GM21390 (cell line): ENCODE results near the gene SLC4A5.

ENCODE experiments used
- ATAC-seq: cut with Tn5 transposase; IDR thresholded peaks from one replicate; pipeline ENCODE4 v1.9.1; 2021; ENCODE audit not compliant: unreplicated experiment

SLC4A5 gene

GRCh38 chr2:74314107-74314506 is 29.1 kb downstream of the SLC4A5 start:
- no peak for ATAC-seq

GRCh38 chr2:74313497-74313896 is 29.7 kb downstream of the SLC4A5 start:
- no peak for ATAC-seq

GRCh38 chr2:74312913-74313312 is 30.3 kb downstream of the SLC4A5 start:
- no peak for ATAC-seq

GRCh38 chr2:74307720-74308119 is 35.5 kb downstream of the SLC4A5 start:
- no peak for ATAC-seq

GRCh38 chr2:74304332-74305148 is 38.7 kb downstream of the SLC4A5 start:
- no peak for ATAC-seq

- no peak for ATAC-seq
Measured at GRCh38 chr2:74302865-74303264, 40.4 kb downstream of the SLC4A5 start.

- ATAC-seq = no peak
Measured at GRCh38 chr2:74301262-74301661, 42.0 kb downstream of the SLC4A5 start.

GRCh38 chr2:74300506-74300905 is 42.7 kb downstream of the SLC4A5 start:
- ATAC-seq = no peak

- no peak for ATAC-seq
Measured at GRCh38 chr2:74297950-74298349, 45.3 kb downstream of the SLC4A5 start.

GRCh38 chr2:74297391-74297790 is 45.8 kb downstream of the SLC4A5 start:
- peak; percentile 80 for ATAC-seq

- ATAC-seq = no peak
Measured at GRCh38 chr2:74293191-74293991, 49.8 kb downstream of the SLC4A5 start.

- no peak for ATAC-seq
Measured at GRCh38 chr2:74292751-74293150, 50.5 kb downstream of the SLC4A5 start.

- ATAC-seq = no peak
Measured at GRCh38 chr2:74291886-74292621, 51.2 kb downstream of the SLC4A5 start.

- ATAC-seq = no peak
Measured at GRCh38 chr2:74291218-74291544, 52.0 kb downstream of the SLC4A5 start.

- ATAC-seq = peak; percentile 86
Measured at GRCh38 chr2:74290466-74291217, 52.6 kb downstream of the SLC4A5 start.

GRCh38 chr2:74290066-74290465 is 53.1 kb downstream of the SLC4A5 start:
- no peak for ATAC-seq

GRCh38 chr2:74286725-74287124 is 56.5 kb downstream of the SLC4A5 start:
- no peak for ATAC-seq

- no peak for ATAC-seq
Measured at GRCh38 chr2:74281141-74281975, 61.9 kb downstream of the SLC4A5 start.

GRCh38 chr2:74278694-74279093 is 64.5 kb downstream of the SLC4A5 start:
- no peak for ATAC-seq

GRCh38 chr2:74278176-74278575 is 65.0 kb downstream of the SLC4A5 start:
- ATAC-seq = no peak
